ENCODE measurements around the gene ZDHHC24. TPM values are rescaled to one million over a fixed set of nuclear protein-coding genes. Genes with fewer than 3 reads are reported as not detected.

Gene ZDHHC24
- total RNA-seq, 1 experiment from 2014 or later: 12.4 TPM

GRCh38 chr11:66477263-66478201 lies 68.3 kb downstream of the ZDHHC24 start:
- TF ChIP-seq, protein P1, sequence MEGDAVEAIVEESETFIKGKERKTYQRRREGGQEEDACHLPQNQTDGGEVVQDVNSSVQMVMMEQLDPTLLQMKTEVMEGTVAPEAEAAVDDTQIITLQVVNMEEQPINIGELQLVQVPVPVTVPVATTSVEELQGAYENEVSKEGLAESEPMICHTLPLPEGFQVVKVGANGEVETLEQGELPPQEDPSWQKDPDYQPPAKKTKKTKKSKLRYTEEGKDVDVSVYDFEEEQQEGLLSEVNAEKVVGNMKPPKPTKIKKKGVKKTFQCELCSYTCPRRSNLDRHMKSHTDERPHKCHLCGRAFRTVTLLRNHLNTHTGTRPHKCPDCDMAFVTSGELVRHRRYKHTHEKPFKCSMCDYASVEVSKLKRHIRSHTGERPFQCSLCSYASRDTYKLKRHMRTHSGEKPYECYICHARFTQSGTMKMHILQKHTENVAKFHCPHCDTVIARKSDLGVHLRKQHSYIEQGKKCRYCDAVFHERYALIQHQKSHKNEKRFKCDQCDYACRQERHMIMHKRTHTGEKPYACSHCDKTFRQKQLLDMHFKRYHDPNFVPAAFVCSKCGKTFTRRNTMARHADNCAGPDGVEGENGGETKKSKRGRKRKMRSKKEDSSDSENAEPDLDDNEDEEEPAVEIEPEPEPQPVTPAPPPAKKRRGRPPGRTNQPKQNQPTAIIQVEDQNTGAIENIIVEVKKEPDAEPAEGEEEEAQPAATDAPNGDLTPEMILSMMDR (IDR thresholded peaks at IDR 0.05; ENCODE audit: unreplicated experiment): no peak
- intact Hi-C loops (cut with micrococcal nuclease): no loop called here
- H3K4me3 Mint-ChIP-seq (ENCODE audit: unreplicated experiment): peak overlapping the region; percentile 96
- no peaks in the 10 kb centered on the region for H3K27me3 Mint-ChIP-seq (ENCODE audit: insufficient read depth, unreplicated experiment)
- H3K9me3 Mint-ChIP-seq (ENCODE audit: unreplicated experiment): no peaks in the 10 kb centered on the region
- H3K27ac Mint-ChIP-seq (ENCODE audit: low read depth, unreplicated experiment): peak overlapping the region; percentile 46
- peaks cover 23% of the 10 kb centered on the region for H3K4me1 Mint-ChIP-seq (ENCODE audit: insufficient read depth, unreplicated experiment)
- POLR2A ChIA-PET: interaction anchor here (0.9 kb wide), 1 partner anchor 162 kb away, joined by 3 read pairs; no protein-coding TSS in a partner anchor
- no TSS peak for BruUV-seq (replicated peaks)
- CTCF ChIA-PET: interaction anchor here (0.5 to 2.3 kb wide), 7 partner anchors 8 to 70 kb away, joined by 3 to 9 read pairs (median 5); partner anchors contain the start of gene MRPL11
- peaks cover 26% of the 10 kb centered on the region for H3K36me3 Mint-ChIP-seq (ENCODE audit: insufficient read depth, unreplicated experiment)
- no peak for DNase-seq (ENCODE audit: unreplicated experiment)

GRCh38 chr11:66476841-66477251 lies 69.0 kb downstream of the ZDHHC24 start:
- Mint-ChIP-seq H3K4me1 (ENCODE audit: insufficient read depth, unreplicated experiment) (peaks cover 18% of the 10 kb centered on the region), H3K36me3 (ENCODE audit: insufficient read depth, unreplicated experiment) (peaks cover 30% of the 10 kb centered on the region), H3K4me3 (ENCODE audit: unreplicated experiment) (no peak overlapping the region), H3K9me3 (ENCODE audit: unreplicated experiment) (no peaks in the 10 kb centered on the region), H3K27ac (ENCODE audit: low read depth, unreplicated experiment) (peak overlapping the region; percentile 29), H3K27me3 (ENCODE audit: insufficient read depth, unreplicated experiment) (no peaks in the 10 kb centered on the region)
- ChIA-PET CTCF (interaction anchor here (1.4 kb wide), 1 partner anchor 67 kb away, joined by 4 read pairs; no protein-coding TSS in a partner anchor), POLR2A (interaction anchor here (1.1 kb wide), 1 partner anchor 9 kb away, joined by 3 read pairs; no protein-coding TSS in a partner anchor)
- no peak for DNase-seq (ENCODE audit: unreplicated experiment)
- TF ChIP-seq, protein P1 (IDR thresholded peaks at IDR 0.05; ENCODE audit: unreplicated experiment): no peak
- BruUV-seq (replicated peaks): no TSS peak
- intact Hi-C loops (cut with micrococcal nuclease): no loop called here

DNA sequence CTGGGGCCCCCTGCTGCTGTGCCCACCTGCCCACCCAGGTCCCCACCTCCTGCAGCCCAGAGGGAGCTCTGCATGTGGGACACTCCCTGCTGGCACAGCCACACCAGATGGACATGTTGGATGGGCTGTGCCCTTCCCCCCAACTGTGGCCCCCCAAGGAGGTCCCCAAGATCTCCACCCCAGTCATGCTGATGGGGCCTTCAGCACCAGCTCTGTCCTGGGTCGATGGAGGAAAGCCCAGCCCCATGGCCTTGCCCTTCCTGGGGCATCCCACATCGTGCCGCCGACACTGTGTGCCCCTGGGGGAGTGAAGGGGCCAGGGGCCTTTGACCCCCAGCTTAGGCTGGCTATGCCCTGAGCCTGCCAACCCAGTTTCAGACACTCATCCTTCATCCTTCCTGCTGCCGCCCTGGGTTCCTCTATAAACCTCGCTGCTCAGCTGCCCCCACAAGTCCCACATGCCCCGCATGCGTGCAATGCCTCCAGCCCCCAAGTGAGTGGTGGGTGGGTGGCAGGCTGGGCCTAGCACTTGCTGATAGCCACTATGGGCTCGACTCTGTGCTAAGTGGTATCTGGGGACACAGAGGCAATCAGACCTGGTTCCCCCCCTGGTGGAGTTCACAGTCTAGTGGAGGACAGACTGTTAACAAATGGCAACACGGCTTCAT lies 69.5 kb downstream of the ZDHHC24 start:
- Mint-ChIP-seq H3K4me3 (ENCODE audit: unreplicated experiment) (no peak overlapping the region), H3K27ac (ENCODE audit: low read depth, unreplicated experiment) (peak overlapping the region; percentile 29), H3K36me3 (ENCODE audit: insufficient read depth, unreplicated experiment) (peaks cover 33% of the 10 kb centered on the region), H3K4me1 (ENCODE audit: insufficient read depth, unreplicated experiment) (peaks cover 18% of the 10 kb centered on the region), H3K9me3 (ENCODE audit: unreplicated experiment) (no peaks in the 10 kb centered on the region), H3K27me3 (ENCODE audit: insufficient read depth, unreplicated experiment) (no peaks in the 10 kb centered on the region)
- intact Hi-C loops (cut with micrococcal nuclease): no loop called here
- POLR2A ChIA-PET: interaction anchor here (0.6 to 1.1 kb wide), 2 partner anchors 8 to 10 kb away, joined by 3 read pairs; no protein-coding TSS in a partner anchor
- TF ChIP-seq, protein P1 (IDR thresholded peaks at IDR 0.05; ENCODE audit: unreplicated experiment): no peak
- BruUV-seq (replicated peaks): no TSS peak
- DNase-seq (ENCODE audit: unreplicated experiment): no peak
- CTCF ChIA-PET: interaction anchor here (0.9 to 1.4 kb wide), 2 partner anchors 66 to 68 kb away, joined by 3 to 4 read pairs; no protein-coding TSS in a partner anchor

All from MCF 10A (cell line).